Esophagus squamous epithelium (tissue), 5 donors: Measurements from ENCODE around the gene TDRD7. TPM values are rescaled to one million over a fixed set of nuclear protein-coding genes. Genes with fewer than 3 reads are reported as not detected.

Experiments
- DNase-seq: peaks from one replicate; lab custom pipeline; 2025; lab: John Stamatoyannopoulos, UW
- H3K27ac ChIP-seq, 4 donors: fragments of 200-600 bp; sonication (generic); one replicate each; pipeline ENCODE4 v1.5.1; 2016 to 2019; ENCODE audit warnings: mild to moderate bottlenecking in 1 of 4
- H3K27me3 ChIP-seq, 4 donors: fragments of 200-600 bp; sonication (generic); 1 replicate in 3 of 4; 2 replicates in 1 of 4; pipeline versions ENCODE4 v1.5.1 to v1.6.0; 2017 to 2021; ENCODE audit warnings: antibody characterized with exemption in 1 of 4
- H3K36me3 ChIP-seq, 3 donors: fragments of 200-600 bp; sonication (generic); one replicate each; pipeline ENCODE4 v1.5.1; 2016 to 2019
- H3K4me1 ChIP-seq, 3 donors: fragments of 200-600 bp; sonication (generic); one replicate each; pipeline ENCODE4 v1.5.1; 2017 to 2019
- H3K4me3 ChIP-seq, 4 donors: fragments of 200-600 bp; sonication (generic); 1 replicate in 3 of 4; 2 replicates in 1 of 4; pipeline ENCODE4 v1.5.1; 2016 to 2019; ENCODE audit warnings: mild to moderate bottlenecking in 2 of 4, moderate library complexity in 1 of 4
- H3K9me3 ChIP-seq, 3 donors: fragments of 200-600 bp; sonication (generic); one replicate each; pipeline ENCODE4 v1.5.1; 2016 to 2019
- POLR2A ChIP-seq, 4 donors: fragments of 450-650 bp; IDR thresholded peaks; one replicate each; pipeline ENCODE4 v1.6.1; 2017; ENCODE audit warnings: antibody characterized with exemption in 4 of 4, mild to moderate bottlenecking in 4 of 4, moderate library complexity in 3 of 4
- WGBS, 2 donors: methylation state at CpG; one replicate each; pipeline ENCODE4 v1.1.5; 2018; 5-methylcytosine and 5-hydroxymethylcytosine counted together
- intact Hi-C: fragments of 100-400 bp; cut with DNase I; formaldehyde crosslinking; loops from one replicate; pipeline ENCODE4 v1.15.0; 2022
- total RNA-seq, 4 donors: library from RNA; depleted of rRNA; stranded (reverse); fragments of >200 nt; gene quantifications; one replicate each; pipeline ENCODE4 v1.1.0, GENCODE V29; 2016
- TF ChIP-seq, protein P1 (sequence below), 6 experiments: fragments of 450-650 bp in 4 of 6; fragments of 200-600 bp in 2 of 6; sonication (generic) in 2 of 6; IDR thresholded peaks; one replicate each; pipeline ENCODE4 v1.5.1; 2016 to 2019; ENCODE audit warnings: antibody characterized with exemption in 6 of 6, mild to moderate bottlenecking in 4 of 6, moderate library complexity in 4 of 6
- donor health status: DM: yes; HTN: yes; CAD: no.

The TDRD7 gene
- total RNA-seq, 4 donors from 2014 or later: 7.7 to 11.3 (median 10.2) TPM

DNA sequence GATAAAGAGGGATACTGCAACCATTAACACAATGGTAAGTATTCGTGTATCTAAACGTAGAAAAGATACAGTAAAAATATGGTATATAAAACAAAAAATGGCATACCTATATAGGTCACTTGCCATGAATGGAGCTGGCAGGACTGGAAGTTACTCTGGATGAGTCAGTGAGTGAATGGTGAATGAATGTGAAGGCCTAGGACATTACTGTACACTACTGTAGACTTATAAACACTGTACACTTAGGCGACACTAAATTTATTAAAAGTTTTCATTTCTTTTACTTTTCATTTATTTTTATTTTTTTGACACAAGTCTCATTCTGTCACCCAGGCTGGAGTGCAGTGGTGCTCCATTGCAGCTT lies 14.1 kb downstream of the TDRD7 start:
- TF ChIP-seq POLR2A (IDR thresholded peaks at IDR 0.05): no peak
- TF ChIP-seq, protein P1, sequence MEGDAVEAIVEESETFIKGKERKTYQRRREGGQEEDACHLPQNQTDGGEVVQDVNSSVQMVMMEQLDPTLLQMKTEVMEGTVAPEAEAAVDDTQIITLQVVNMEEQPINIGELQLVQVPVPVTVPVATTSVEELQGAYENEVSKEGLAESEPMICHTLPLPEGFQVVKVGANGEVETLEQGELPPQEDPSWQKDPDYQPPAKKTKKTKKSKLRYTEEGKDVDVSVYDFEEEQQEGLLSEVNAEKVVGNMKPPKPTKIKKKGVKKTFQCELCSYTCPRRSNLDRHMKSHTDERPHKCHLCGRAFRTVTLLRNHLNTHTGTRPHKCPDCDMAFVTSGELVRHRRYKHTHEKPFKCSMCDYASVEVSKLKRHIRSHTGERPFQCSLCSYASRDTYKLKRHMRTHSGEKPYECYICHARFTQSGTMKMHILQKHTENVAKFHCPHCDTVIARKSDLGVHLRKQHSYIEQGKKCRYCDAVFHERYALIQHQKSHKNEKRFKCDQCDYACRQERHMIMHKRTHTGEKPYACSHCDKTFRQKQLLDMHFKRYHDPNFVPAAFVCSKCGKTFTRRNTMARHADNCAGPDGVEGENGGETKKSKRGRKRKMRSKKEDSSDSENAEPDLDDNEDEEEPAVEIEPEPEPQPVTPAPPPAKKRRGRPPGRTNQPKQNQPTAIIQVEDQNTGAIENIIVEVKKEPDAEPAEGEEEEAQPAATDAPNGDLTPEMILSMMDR (IDR thresholded peaks at IDR 0.05): no peak
- no peaks in the 10 kb centered on the region for H3K27me3 ChIP-seq
- intact Hi-C loops: no loop called here
- H3K27ac ChIP-seq: no peak overlapping the region
- H3K4me3 ChIP-seq: no peak overlapping the region
- no peak for DNase-seq
- peaks cover 0 to 3% (median 0%) of the 10 kb centered on the region in 3 donors for H3K4me1 ChIP-seq
- H3K9me3 ChIP-seq: no peaks in the 10 kb centered on the region
- 90 to 91% methylated on average over 3 of the region's 3 CpGs for WGBS, 2 donors
- H3K36me3 ChIP-seq: peaks cover 0 to 25% (median 2%) of the 10 kb centered on the region in 3 donors

DNA sequence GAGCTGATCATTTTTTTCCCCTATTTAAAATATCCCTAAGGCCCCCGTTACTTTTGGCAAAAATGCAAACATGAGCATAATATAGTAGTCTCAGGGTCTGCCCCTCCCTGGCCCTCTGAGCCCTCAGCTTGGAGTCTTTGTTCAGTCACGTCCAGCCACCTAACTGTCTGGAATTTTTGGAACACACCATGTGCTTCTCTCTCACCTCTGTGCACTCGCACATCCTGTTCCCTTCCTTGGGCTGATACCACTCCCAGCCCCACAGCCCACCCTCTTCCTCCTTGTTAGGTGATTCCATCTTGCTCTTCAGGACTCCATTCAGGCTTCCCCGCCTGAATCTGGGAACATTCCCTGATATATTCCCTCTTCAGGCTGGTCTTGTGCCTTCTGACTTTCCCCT lies 16.0 kb downstream of the TDRD7 start:
- no peak for TF ChIP-seq POLR2A (IDR thresholded peaks at IDR 0.05)
- TF ChIP-seq, protein P1 (IDR thresholded peaks at IDR 0.05): no peak
- no peaks in the 10 kb centered on the region for H3K27me3 ChIP-seq
- no peaks in the 10 kb centered on the region for H3K9me3 ChIP-seq
- 77 to 79% methylated on average over 4 of the region's 4 CpGs for WGBS, 2 donors
- H3K36me3 ChIP-seq: peaks cover 0 to 44% (median 2%) of the 10 kb centered on the region in 3 donors
- no peak for DNase-seq
- intact Hi-C loops: no loop called here
- H3K27ac ChIP-seq: no peak overlapping the region
- H3K4me1 ChIP-seq: peaks cover 0 to 3% (median 0%) of the 10 kb centered on the region in 3 donors
- no peak overlapping the region for H3K4me3 ChIP-seq

DNA sequence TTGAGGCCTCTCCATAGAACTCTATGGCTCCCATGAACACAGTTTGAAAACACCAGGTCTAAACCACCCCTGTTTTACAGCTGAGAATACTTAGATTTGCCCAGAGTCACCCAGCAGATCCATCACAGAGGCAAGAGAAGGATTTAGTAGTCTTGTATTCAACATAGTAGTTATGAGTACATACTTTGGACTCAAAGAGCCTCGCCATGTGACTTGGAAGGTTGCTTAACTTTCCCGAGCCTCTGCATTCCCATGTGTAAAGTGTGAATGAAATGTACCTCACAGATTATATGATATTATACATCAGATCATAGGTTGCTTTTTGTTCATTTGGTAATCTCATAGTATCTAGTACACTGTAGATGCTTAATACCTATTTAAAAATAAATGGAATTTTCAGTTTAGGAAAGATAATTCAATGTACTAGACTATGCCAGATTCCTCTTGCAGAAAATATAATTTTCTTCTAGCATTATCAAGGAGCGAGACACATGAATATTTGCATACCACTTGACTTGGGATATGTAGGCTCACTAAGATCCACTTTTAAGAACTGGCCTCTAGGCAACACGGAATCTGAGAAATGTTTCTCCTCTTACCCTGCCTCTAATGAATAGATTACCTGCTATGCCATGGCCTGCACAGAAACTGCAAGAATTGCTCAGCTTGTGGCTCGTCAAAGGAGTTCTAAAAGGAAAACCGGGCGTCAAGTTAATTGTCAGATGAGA lies 18.6 kb downstream of the TDRD7 start:
- Histone ChIP-seq H3K9me3 (no peaks in the 10 kb centered on the region), H3K4me1 (peaks cover 0 to 3% (median 0%) of the 10 kb centered on the region in 3 donors), H3K27me3 (no peaks in the 10 kb centered on the region), H3K36me3 (peaks cover 0 to 69% (median 4%) of the 10 kb centered on the region in 3 donors), H3K27ac (no peak overlapping the region), H3K4me3 (no peak overlapping the region)
- intact Hi-C loops: no loop called here
- DNase-seq: no peak
- WGBS, 2 donors: 94 to 96% methylated on average over 7 of the region's 7 CpGs
- no peak for TF ChIP-seq POLR2A (IDR thresholded peaks at IDR 0.05)
- TF ChIP-seq, protein P1 (IDR thresholded peaks at IDR 0.05): no peak

DNA sequence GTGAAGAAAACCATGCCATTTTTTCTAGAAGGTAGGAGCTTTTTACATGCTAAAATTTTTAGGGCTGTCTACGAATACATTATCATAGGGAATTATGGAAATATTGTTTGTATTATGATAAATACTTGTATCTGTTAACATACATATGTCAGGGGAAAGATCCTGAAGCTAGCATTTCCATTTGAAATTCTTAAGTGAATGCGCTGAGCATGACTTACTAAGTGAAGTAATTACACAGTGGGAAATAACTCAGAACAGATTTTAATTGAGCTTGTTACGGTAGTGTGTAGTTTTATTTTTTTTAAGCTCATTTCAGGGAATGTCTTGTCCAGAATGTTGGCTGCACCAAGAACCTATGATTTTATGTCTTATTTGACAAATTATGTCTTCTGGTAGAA lies 19.1 kb downstream of the TDRD7 start:
- no peak for TF ChIP-seq POLR2A (IDR thresholded peaks at IDR 0.05)
- TF ChIP-seq, protein P1 (IDR thresholded peaks at IDR 0.05): no peak
- H3K9me3 ChIP-seq: no peaks in the 10 kb centered on the region
- H3K27ac ChIP-seq: no peak overlapping the region
- 96 to 98% methylated on average over 3 of the region's 3 CpGs for WGBS, 2 donors
- H3K4me3 ChIP-seq: no peak overlapping the region
- DNase-seq: no peak
- H3K27me3 ChIP-seq: no peaks in the 10 kb centered on the region
- intact Hi-C loops: no loop called here
- peaks cover 0 to 3% (median 0%) of the 10 kb centered on the region in 3 donors for H3K4me1 ChIP-seq
- H3K36me3 ChIP-seq: peaks cover 0 to 74% (median 7%) of the 10 kb centered on the region in 3 donors

DNA sequence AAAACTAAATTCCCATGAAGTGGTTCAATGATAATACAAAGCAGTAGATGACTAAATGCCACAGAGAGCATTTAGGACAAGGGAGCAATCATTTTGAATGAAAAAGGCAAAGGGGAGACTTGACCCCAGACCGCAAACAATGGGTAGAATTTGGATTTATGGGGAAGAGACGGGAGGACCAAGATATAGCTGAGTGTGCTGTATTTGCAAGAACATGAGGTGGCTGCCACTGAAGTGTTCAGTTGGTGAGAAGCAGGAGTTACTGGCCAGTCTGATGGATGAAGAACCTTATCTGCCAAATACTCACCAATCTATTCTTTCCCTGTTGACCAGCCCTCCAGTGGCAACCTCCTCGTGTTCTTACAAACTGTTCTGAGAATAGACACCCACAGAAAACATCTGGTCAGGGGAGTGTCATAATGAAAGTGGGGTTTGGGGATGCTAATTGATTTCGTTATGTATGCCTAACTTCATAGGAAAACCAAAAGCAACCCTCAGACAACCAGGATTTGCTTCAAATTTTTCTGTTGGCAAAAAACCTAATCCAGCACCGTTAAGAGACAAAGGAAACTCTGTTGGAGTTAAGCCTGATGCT lies 19.8 kb downstream of the TDRD7 start:
- intact Hi-C loops: no loop called here
- WGBS, 2 donors: 71 to 76% methylated on average over 5 of the region's 5 CpGs
- TF ChIP-seq, protein P1 (IDR thresholded peaks at IDR 0.05): no peak
- TF ChIP-seq POLR2A (IDR thresholded peaks at IDR 0.05): no peak
- Histone ChIP-seq H3K27me3 (no peaks in the 10 kb centered on the region), H3K9me3 (no peaks in the 10 kb centered on the region), H3K27ac (no peak overlapping the region), H3K4me1 (no peaks in the 10 kb centered on the region), H3K36me3 (peaks cover 0 to 74% (median 7%) of the 10 kb centered on the region in 3 donors), H3K4me3 (no peak overlapping the region)
- no peak for DNase-seq
